Activated gamma-delta T cell treated with anti-CD3 and anti-CD28 coated beads, Interleukin-2, amount 50 U/mL, for 16 hours (primary cell): ENCODE measurements around the gene GRM7.

Experiments
- DNase-seq: peaks from one replicate; pipeline ENCODE4 v3.0.0-alpha.2; 2020; ENCODE audit warnings: low read depth

The GRM7 gene

GRCh38 chr3:7400360-7400759, 539.4 kb downstream of the GRM7 start:
- DNase-seq: no peak

GRCh38 chr3:7401418-7401817, 540.5 kb downstream of the GRM7 start:
- no peak for DNase-seq

DNA sequence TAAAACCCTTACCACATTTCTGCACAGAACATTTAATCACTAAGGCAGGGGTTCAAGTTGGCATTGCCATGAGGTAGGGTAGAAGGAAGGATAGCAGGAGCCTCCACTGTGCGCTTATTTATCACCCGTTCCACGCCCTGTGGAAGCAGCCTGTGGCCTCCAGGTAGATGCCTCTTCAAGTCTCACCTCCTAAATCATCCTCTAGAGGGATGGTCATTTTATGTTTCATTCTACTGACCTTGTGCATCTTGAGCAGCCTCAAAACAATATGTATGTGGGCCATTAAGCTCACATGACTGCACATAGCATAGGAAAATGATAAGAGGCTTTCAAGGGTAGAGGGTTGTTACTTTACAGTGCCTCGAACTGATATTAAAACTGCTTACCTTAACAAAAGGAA, 546.2 kb downstream of the GRM7 start:
- DNase-seq: no peak

DNA sequence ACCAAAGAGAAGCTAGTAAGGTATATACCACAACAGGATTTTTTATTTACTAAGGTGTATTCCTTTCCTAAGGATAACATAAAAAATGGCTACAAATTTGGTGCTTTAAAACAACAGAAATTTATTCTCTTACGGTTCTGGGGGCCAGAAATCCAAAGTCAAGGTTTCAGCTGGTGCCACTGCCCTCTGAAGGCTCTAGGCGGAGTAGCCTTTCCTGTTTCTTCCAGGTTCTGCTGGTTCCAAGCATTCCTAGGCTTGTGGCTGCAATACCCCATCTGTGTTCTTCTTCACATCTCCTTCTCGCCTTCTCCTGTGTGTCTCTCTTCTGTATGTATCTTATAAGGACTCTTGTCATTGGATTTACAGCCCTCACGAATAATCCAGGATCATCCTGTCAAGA, 549.9 kb downstream of the GRM7 start:
- DNase-seq: no peak

DNA sequence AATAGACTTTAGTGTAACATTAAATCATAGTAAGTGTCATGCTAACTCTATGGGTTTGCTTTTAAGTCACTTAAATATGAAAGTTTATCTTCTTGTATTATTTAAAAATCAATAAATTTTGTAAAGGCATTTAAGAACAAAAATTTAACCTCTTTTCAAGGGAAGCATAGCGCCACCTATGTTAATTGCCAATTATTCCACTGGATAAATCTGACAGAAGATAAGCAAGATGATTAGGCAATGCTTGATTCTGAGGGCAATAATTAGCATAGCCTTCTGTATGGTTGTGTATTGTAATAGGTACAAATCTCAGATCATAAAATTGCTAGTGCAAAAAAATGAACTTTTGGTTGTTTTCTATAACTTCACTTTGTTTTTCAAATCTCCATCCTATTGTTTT, 560.1 kb downstream of the GRM7 start:
- no peak for DNase-seq

DNA sequence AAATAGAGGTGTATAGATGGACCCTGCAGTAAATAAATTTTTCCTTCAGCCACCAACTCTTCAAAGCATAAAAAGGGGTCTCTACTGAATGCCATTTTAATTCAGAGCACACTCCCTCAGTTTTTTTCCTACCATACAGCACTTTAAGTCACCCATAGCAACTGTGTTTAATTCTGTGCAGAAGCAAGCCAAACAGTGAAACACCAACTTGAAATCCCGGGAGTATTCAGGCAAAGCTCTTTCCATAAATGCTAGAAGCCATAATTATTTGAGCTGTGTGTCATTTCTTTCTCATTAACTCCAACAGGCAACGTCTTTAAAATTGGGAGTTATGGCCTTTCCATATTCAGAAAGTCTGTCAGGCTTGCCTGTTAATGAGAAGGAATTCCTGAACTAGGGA, 562.1 kb downstream of the GRM7 start:
- no peak for DNase-seq

- no peak for DNase-seq
Observed at GRCh38 chr3:7423995-7424394, 563.1 kb downstream of the GRM7 start.

DNA sequence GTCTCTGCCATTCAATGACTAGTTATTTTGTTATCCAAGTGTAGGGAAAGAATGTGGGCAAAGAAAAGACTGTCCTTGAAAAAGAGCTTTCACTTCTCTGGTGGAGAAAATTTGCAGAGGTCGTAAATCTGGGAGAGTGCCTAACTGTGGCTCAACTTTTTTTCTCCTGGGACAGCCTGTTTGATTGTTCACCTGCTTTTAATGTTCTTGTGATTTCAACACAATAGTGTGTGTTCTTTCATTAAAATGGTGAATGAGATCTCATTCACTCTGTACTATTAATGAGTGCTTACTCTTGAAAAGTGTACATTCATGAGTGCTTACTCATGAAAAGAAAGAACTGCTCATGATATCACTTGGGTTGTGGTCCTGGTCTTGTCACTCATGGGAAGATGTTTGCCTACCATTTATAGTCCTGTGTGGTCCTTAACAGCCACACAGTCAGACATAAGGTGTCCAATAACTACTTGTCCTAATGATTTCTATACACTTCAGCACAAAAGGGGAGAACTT, 567.3 kb downstream of the GRM7 start:
- no peak for DNase-seq

- no peak for DNase-seq
Observed at GRCh38 chr3:7432610-7433009, 571.7 kb downstream of the GRM7 start.

GRCh38 chr3:7433073-7433472, 572.2 kb downstream of the GRM7 start:
- no peak for DNase-seq

DNA sequence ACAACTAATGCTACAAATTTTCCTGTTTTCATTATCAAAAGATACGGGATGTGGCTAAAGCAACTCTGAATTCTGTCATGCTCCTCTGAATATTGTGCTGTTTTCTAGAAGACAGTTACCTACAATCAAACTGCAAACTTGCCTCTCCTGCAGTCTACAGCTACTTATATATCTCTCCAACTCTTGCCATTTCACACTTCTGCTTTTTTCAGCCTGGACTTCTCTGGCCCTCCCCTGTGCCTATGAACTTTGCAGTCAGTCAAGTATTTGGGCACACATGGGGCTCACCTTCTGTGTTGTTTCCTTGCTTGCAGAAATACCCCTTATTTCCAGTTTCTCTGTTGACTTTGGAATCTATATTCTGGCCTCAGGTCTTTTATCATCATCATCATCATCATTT, 575.6 kb downstream of the GRM7 start:
- DNase-seq: no peak

DNA sequence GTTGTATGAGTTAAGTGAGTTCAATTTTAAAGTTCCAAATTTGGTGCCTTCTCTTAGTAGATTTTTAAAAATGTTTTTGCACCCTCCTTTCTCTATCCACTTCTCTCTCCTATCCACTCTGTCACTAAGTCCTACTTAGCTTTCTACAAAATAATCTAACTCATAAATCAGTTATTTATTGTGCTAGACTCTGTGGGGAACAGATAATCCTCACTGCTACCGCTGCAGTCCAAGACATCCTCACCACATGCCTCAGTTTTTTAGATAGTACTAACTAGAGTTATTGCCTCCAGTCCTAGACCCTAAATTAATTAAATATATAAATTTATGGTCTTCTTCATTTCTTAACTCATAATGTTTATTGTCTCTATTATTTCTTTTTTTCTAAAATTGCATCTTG, 576.3 kb downstream of the GRM7 start:
- no peak for DNase-seq

DNA sequence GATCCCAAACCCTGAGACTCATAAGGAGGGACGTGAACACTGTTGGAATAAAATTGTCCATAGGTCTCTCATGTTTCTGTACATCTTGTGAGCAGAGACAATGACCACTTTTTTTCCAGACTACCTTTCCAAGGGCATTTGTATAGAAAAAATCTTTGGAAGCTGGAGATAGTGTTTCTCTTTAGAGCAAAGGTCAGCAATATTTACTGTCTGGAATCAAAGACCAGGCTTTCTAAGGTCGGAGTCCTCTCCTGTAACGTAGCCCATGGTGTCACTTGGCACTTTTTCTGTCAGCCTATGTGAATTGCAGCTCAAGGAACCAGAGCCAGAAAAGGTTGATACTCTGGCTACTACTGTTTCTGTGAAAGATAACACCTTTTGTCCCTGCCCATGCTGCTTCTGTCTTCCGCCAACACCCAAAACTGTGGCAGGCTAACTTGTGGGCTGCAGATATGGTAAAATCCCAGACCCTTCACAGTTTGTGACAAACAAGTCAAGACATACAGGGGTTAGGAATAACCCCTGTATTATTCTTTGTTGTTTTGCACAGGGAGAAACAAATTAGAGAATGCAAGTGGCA, 578.3 kb downstream of the GRM7 start:
- DNase-seq: no peak

- DNase-seq: no peak
Observed at GRCh38 chr3:7444886-7445285, 584.0 kb downstream of the GRM7 start.

GRCh38 chr3:7445331-7445730, 584.4 kb downstream of the GRM7 start:
- DNase-seq: no peak

GRCh38 chr3:7447197-7447769, 586.4 kb downstream of the GRM7 start:
- DNase-seq: no peak

GRCh38 chr3:7456386-7456785, 595.5 kb downstream of the GRM7 start:
- no peak for DNase-seq

DNA sequence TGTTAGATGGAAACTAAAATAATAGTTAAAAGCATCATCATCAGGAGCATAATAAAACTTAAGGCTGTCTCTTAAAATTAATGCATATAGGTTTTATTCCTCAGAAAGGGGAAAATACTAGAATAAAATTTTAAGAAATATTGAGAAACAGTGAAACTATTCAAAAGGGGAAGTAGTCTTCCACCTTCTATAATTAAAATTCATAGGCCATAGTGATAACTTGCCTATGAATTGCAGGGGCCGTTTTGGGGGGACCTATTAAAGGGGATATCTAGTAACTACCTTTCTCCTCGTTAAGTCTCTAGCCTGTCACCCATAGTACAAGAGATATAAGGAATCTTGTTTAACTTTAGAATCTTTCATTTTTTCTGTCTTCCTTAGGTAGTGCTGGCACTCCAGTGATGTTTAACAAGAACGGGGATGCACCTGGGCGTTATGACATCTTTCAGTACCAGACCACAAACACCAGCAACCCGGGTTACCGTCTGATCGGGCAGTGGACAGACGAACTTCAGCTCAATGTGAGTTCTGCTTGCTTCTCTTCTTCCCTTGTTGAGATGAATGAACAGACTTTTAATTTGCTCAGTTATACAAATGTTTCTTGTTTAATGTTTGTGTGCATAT, 600.4 kb downstream of the GRM7 start:
- no peak for DNase-seq

DNA sequence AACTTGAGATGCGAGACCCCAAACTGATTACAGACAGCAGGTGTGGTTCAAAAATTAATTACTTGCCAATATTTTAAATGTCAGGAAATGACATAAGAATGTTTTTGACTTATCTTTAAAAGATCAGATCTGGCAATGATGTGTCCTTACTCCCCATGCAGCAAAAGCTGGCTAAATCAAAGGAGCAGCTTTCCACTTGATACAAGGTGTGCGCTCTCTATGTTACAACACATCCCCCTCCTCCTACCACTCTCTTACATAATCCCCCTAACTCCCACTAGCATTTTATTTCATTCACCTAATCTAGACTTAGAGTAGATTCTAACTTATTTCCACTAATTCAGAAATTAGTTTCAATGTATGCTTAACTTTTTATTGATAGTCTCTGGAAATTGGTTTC, 609.0 kb downstream of the GRM7 start:
- DNase-seq: no peak

DNA sequence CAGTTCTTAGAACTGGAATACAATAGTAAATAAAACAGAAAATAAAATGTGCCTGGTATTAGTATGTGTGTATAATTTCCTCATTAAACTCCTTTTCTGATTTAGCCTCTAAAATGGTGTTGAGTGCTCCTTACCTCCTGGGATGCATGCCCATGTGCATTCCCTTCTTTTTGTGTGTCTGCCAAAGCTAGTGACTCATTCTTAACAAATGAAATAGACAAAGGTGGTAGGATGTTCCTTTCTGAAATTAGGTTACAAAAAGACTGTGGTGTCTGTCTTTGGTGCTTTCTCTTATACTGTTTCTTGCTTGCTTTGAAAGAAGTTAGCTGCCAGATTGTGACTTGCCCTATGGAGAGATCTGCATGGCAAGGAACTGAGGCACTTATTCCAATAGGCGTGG, 623.7 kb downstream of the GRM7 start:
- no peak for DNase-seq

- no peak for DNase-seq
Observed at GRCh38 chr3:7487763-7488162, 626.8 kb downstream of the GRM7 start.

DNA sequence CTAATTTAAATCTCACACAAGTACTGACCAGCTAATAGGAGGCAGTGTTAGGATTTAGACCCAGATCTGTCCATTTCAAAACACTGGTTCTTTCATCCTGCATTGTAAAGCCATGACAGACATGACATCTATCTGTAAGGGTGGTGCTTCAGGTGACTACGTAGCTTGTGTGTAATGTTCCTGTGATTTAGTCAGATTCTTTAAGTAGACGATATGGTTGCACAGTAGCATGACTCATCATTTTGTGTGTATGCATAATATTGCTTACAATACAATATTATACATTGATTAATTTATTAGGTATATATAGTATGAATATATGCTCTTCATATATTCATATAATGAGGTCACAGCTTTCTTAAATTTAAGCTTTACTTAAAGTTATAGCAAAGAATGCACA, 628.5 kb downstream of the GRM7 start:
- DNase-seq: no peak

- DNase-seq: no peak
Observed at GRCh38 chr3:7498715-7499114, 637.8 kb downstream of the GRM7 start.

GRCh38 chr3:7503431-7503830, 642.5 kb downstream of the GRM7 start:
- DNase-seq: no peak
